ENCODE measurements around the gene MPIG6B.

DNA sequence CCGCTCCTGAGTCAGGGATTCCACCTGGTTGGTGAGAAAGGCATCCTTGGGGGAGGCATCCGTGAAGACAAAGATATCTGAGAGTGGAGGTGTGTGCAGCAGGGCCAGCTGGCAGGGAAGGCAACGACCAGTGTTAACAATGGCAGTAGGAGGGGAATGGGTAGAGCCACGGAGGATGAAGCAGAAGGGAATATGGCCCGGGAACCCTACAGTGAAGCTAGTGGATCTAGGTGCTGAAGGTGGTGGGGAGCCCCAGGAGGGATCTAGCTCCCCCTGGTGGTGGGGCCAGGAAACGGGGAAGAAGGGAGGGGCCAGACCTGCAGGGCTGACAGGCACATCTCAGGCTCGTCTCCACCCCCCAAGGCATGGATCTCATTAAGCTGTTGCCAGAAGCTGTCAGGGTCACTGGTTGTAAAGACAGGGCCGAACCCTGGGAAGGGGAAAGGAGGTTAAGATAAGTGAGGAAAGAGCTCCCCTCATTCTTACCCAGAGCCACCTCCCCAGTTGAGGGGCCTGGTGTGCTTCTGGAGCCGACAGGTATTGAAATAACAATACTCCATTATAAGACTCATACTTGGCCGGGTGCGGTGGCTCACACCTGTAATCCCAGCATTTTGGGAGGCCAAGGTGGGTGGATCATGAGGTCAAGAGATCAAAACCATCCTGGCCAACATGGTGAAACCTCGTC lies 46.7 kb downstream of the MPIG6B start:
- peak; percentile 64 for TF ChIP-seq CTCF (IDR thresholded peaks at IDR 0.05)
- no peak for TF ChIP-seq EZH2 (IDR thresholded peaks at IDR 0.05)

All from neural progenitor cell (in vitro differentiated cells).